Activated B cell treated with CpG ODN at 0.5 μM for 24 hours (primary cell): ENCODE data around the gene NFKBIA. TPM values are rescaled to one million over a fixed set of nuclear protein-coding genes. Genes with fewer than 3 reads are reported as not detected.

Source experiments
- ATAC-seq: fragments of 200-7000 bp; cut with Tn5 transposase; one replicate; pipeline ENCODE4 v1.10.0; 2021; ENCODE audit warnings: low read depth, mild to moderate bottlenecking, moderate library complexity
- CTCF ChIA-PET: fragments of 350-600 bp; sonication (Branson Sonifier 250); formaldehyde crosslinking; loops from one replicate; lab custom pipeline; 2021; ENCODE audit warnings: antibody characterized with exemption; lab: Charles Lee
- POLR2A ChIA-PET: fragments of 350-600 bp; sonication (Branson Sonifier 250); formaldehyde crosslinking; loops from one replicate; lab custom pipeline; 2021; ENCODE audit warnings: antibody characterized with exemption; lab: Charles Lee
- DNase-seq: peaks from one replicate; pipeline ENCODE4 v3.0.0; 2022
- H3K27ac Mint-ChIP-seq: one replicate; pipeline ENCODE4 v1.8.0; 2020; ENCODE audit warnings: mixed read lengths
- H3K27me3 Mint-ChIP-seq: one replicate; pipeline ENCODE4 v1.8.0; 2021; ENCODE audit warnings: mixed read lengths
- H3K36me3 Mint-ChIP-seq: one replicate; pipeline ENCODE4 v1.8.0; 2021; ENCODE audit warnings: low read depth, mixed read lengths
- H3K4me1 Mint-ChIP-seq: one replicate; pipeline ENCODE4 v1.8.0; 2021; ENCODE audit warnings: mixed read lengths
- H3K4me3 Mint-ChIP-seq: one replicate; pipeline ENCODE4 v1.8.0; 2020; ENCODE audit warnings: mild to moderate bottlenecking, mixed read lengths
- H3K9me3 Mint-ChIP-seq: one replicate; pipeline ENCODE4 v1.8.0; 2020; ENCODE audit warnings: mixed read lengths
- intact Hi-C: fragments of 100-400 bp; cut with micrococcal nuclease; formaldehyde crosslinking; loops from one replicate; pipeline ENCODE4 v1.15.1; 2024
- total RNA-seq: library from RNA; stranded (reverse); gene quantifications from 2 replicates; pipeline ENCODE4 v1.2.3, GENCODE V29; 2022
- TF ChIP-seq, protein P1 (sequence below): fragments of 200-600 bp; IDR thresholded peaks from one replicate; pipeline ENCODE4 v1.8.0; 2022; ENCODE audit warnings: antibody characterized with exemption, mild to moderate bottlenecking

NFKBIA gene
- total RNA-seq, 1 donor from 2014 or later = 515 TPM

DNA sequence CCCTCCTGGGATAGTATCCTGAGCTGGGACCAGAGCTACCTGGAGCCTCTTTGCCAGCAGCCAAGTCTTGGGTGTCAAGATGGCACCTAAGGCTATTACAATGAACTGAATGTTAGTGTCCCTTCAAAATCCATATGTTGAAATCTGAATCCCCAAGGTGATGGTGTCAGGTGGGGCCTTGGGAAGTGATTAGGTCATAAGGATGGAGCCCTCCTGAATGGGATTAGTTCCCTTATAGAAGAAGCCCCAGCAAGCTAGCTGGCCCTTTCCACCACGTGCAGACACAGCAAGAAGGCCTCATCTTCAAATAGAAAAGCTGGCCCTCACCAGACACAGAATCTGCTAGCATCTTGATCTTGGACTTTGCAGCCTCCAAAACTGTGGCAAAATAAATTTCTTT is 12.4 kb downstream of the NFKBIA start:
- H3K27me3 Mint-ChIP-seq = no peaks in the 10 kb centered on the region
- H3K4me1 Mint-ChIP-seq = peaks cover 6% of the 10 kb centered on the region
- H3K36me3 Mint-ChIP-seq = no peaks in the 10 kb centered on the region
- DNase-seq (no peak), ATAC-seq (no peak)
- H3K4me3 Mint-ChIP-seq = no peak overlapping the region
- CTCF ChIA-PET = no interaction called here
- H3K9me3 Mint-ChIP-seq = no peaks in the 10 kb centered on the region
- POLR2A ChIA-PET = interaction anchor here (0.7 to 1.7 kb wide), 3 partner anchors 11 to 24 kb away, joined by 3 to 11 read pairs (median 4); partner anchors contain the start of gene NFKBIA
- intact Hi-C loops = no loop called here
- TF ChIP-seq, protein P1, sequence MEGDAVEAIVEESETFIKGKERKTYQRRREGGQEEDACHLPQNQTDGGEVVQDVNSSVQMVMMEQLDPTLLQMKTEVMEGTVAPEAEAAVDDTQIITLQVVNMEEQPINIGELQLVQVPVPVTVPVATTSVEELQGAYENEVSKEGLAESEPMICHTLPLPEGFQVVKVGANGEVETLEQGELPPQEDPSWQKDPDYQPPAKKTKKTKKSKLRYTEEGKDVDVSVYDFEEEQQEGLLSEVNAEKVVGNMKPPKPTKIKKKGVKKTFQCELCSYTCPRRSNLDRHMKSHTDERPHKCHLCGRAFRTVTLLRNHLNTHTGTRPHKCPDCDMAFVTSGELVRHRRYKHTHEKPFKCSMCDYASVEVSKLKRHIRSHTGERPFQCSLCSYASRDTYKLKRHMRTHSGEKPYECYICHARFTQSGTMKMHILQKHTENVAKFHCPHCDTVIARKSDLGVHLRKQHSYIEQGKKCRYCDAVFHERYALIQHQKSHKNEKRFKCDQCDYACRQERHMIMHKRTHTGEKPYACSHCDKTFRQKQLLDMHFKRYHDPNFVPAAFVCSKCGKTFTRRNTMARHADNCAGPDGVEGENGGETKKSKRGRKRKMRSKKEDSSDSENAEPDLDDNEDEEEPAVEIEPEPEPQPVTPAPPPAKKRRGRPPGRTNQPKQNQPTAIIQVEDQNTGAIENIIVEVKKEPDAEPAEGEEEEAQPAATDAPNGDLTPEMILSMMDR = no peak
- H3K27ac Mint-ChIP-seq = no peak overlapping the region

DNA sequence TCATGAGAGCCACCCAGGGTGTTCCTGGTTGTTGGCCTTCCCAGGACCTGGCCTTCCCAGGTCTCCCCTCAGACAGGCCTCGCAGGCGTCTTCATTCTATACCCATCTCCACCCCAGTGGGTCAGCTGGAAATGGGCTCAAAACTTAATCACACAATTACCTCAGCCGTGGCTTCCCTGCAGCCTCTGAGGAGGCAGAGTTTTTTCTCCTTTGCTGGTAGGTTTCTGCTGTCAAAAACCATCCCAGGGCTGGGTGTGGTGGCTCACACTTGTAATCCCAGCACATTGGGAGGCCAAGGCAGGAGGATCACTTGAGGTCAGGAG is 13.2 kb downstream of the NFKBIA start:
- intact Hi-C loops = no loop called here
- Mint-ChIP-seq H3K27me3 (no peaks in the 10 kb centered on the region), H3K27ac (no peak overlapping the region), H3K36me3 (no peaks in the 10 kb centered on the region), H3K4me3 (no peak overlapping the region), H3K9me3 (no peaks in the 10 kb centered on the region), H3K4me1 (peaks cover 6% of the 10 kb centered on the region)
- TF ChIP-seq, protein P1 = no peak
- DNase-seq = no peak
- ChIA-PET CTCF (interaction anchor here (0.5 kb wide), 1 partner anchor 18 kb away, joined by 3 read pairs; no protein-coding TSS in a partner anchor), POLR2A (interaction anchor here (0.9 kb wide), 1 partner anchor 11 kb away, joined by 3 read pairs; no protein-coding TSS in a partner anchor)
- no peak for ATAC-seq

DNA sequence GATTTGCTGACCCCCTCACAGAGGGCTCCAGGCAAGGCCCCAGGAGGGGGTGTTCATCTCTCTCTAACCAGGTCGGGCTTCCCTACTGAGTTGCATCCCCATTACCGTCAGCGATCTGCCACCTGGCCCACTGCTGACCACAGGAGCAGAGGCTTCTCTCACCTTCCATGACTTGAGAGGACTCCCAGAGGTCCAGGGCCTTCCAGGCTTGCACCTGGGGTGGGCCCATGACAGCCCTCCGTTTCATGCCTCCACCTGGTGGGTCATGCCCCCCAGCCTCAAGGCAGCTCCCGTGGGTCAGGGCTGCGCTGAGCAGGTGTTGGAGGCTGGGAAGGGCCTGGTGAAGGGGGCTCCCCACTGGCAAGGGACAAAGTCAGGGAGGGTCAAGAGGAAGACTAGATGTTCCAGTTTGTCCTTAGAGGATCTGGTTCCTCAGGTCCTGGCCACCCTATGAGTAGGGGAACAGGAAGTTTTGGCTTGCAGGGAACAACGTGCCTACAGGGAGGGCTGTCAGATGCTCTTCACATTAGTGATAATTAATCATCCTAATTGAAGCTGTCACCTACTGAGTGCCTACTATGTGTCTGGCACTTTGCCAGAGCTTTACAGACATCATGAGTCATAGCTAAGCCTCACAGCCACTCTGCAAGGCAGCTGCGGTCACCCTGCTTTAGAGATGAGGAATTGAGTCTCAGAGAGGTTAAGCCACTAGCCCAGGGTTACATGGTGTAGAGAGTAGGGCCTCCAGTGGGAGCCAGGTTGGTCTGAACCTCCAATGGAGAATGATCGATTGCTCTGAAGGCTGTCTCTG is 13.8 kb downstream of the NFKBIA start:
- Mint-ChIP-seq H3K27ac (no peak overlapping the region), H3K4me3 (no peak overlapping the region), H3K9me3 (no peaks in the 10 kb centered on the region), H3K4me1 (peaks cover 4% of the 10 kb centered on the region), H3K36me3 (no peaks in the 10 kb centered on the region), H3K27me3 (no peaks in the 10 kb centered on the region)
- intact Hi-C loops = no loop called here
- ChIA-PET CTCF (interaction anchor here (0.5 kb wide), 1 partner anchor 18 kb away, joined by 3 read pairs; no protein-coding TSS in a partner anchor), POLR2A (no interaction called here)
- DNase-seq (no peak), ATAC-seq (peak; percentile 37)
- TF ChIP-seq, protein P1 = no peak

DNA sequence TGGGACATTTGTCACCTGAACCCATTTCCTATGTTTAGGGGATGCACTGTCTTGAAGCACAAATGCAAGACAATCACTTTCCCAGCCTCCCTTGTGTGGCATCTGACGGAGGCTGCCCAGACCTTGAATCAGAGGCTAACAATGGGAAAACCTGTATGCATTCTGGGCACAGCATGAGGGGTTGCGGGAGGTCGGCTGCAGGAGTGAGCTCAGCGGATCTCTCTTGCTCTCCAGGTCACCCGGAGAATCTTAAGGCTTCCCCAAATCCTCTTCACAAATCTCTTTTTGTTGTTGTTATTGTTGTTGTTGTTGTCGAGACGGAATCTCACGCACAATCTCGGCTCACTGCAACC is 15.3 kb downstream of the NFKBIA start:
- Mint-ChIP-seq H3K27ac (no peak overlapping the region), H3K27me3 (no peaks in the 10 kb centered on the region), H3K9me3 (no peaks in the 10 kb centered on the region), H3K36me3 (no peaks in the 10 kb centered on the region), H3K4me1 (no peaks in the 10 kb centered on the region), H3K4me3 (no peak overlapping the region)
- ATAC-seq = no peak
- DNase-seq = no peak
- ChIA-PET POLR2A (interaction anchor here (0.6 to 0.9 kb wide), 3 partner anchors 12 to 930 kb away, joined by 3 to 9 read pairs (median 3); no protein-coding TSS in a partner anchor), CTCF (no interaction called here)
- intact Hi-C loops = no loop called here
- TF ChIP-seq, protein P1 = no peak

DNA sequence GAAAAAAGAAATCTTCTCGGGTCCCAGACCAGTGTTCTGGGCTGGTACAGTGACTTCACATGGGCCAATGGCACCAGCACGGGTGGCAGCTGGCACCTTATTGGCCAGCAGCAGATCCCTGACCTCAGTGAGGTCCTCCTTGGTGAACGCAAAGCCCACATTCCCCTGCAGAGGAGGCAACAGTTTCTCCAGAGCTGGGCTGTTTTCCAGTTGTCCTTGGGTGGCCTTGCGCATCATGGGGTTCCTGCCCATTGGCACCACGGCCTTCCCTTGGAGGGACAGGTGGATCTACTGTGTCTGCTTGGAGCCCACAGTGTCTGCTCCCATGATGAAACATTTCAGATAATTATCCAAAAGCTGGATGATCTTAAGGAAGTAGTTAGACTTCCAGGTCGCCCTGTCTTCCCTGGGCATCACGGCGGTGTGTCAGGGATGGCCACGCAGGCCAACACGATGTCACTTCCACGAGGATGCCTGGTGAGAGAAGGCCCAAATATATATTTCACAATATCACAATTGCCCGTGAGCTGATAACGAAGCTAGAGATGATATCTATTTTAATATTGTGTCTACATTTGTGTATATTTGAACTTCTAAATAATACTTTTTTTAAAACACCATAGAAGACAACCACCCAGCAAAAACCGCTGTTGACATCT is 15.8 kb downstream of the NFKBIA start:
- Mint-ChIP-seq H3K9me3 (no peaks in the 10 kb centered on the region), H3K4me1 (no peaks in the 10 kb centered on the region), H3K4me3 (no peak overlapping the region), H3K27me3 (no peaks in the 10 kb centered on the region), H3K27ac (no peak overlapping the region), H3K36me3 (no peaks in the 10 kb centered on the region)
- intact Hi-C loops = no loop called here
- ChIA-PET POLR2A (interaction anchor here (0.6 to 0.9 kb wide), 2 partner anchors 12 to 931 kb away, joined by 3 to 9 read pairs; no protein-coding TSS in a partner anchor), CTCF (no interaction called here)
- ATAC-seq (no peak), DNase-seq (no peak)
- TF ChIP-seq, protein P1 = no peak
